ENCODE data around the gene THADA. TPM values are rescaled to one million over a fixed set of nuclear protein-coding genes. Genes with fewer than 3 reads are reported as not detected.

Gene THADA
- total and polyA plus RNA-seq, 2 donors (not counting 3 experiments of a cell fraction or from before 2014, with no cell fraction given) = 22.6 to 25.3 TPM

DNA sequence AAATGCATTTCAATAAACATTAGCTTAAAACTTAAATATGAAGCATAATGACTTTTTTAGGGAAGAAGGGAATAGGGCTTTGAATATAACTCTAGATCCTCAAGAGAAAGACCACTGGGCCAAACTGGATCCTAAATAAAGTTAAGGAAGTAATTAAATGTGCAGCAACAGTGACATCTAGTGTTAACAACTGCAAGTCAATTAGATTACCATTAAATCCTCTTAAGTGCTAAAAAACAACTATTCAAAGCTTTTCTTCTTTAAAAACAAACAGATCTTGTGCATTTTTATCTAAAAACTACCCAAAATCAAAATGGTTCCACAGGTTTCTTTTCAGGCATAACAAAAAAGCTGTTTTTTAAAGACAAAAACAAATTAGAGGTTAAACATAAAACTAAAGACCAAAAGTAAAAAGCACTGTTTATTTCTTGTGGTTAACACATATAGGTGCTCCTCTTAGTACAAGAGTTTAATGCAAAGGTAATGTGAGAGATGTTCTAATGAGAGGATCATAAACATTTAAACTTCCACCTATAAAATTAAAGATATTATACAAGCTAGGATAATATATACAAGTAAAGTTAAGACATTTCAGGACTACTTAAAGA lies 111.4 kb downstream of the THADA start:
- no peak overlapping the region for H3K4me3 ChIP-seq (replicated peaks in 1 of 3; ENCODE audit: insufficient read depth in 1 of 3, low read depth in 1 of 3, low read length in 3 of 3)
- no peaks in the 10 kb centered on the region for H3K9me3 ChIP-seq (replicated peaks; ENCODE audit: control insufficient read depth, insufficient read depth, low read length)
- ChIA-PET POLR2A (interaction anchor here (1.7 kb wide), 1 partner anchor 258 kb away, joined by 9 read pairs; the partner anchor contains the start of gene ZFP36L2), CTCF (interaction anchor here (0.6 to 4.1 kb wide), 57 partner anchors 8 to 661 kb away, joined by 3 to 92 read pairs (median 5); partner anchors contain the start of gene ZFP36L2)
- DNase-seq (ENCODE audit: low read depth, low spot score) = peak; percentile 84
- H2AFZ ChIP-seq (ENCODE audit: low read depth, low read length) = no peak overlapping the region
- no peaks in the 10 kb centered on the region for H3K79me2 ChIP-seq (ENCODE audit: control insufficient read depth, insufficient read depth, low read length)
- H3K27ac ChIP-seq (ENCODE audit: insufficient read depth, low read depth, low read length) = no peak overlapping the region
- H3K9ac ChIP-seq (replicated peaks; ENCODE audit: extremely low read depth, insufficient read depth, low read length) = peak overlapping the region; percentile 3
- peak; percentile 62 for FAIRE-seq
- H3K9me1 ChIP-seq (replicated peaks; ENCODE audit: control insufficient read depth, extremely low read depth, insufficient read depth, low read length) = no peaks in the 10 kb centered on the region
- H4K20me1 ChIP-seq (replicated peaks; ENCODE audit: control insufficient read depth, extremely low read depth, insufficient read depth, low read length) = no peaks in the 10 kb centered on the region
- dilution Hi-C loops (cut with MboI; ENCODE audit: extremely low pct_ligation_motif_present, low sequenced_read_pairs) (no loop called here), intact Hi-C loops (cut with micrococcal nuclease) (loop anchor here (1.0 to 10.0 kb wide), 10 partner anchors 28 to 657 kb away; no protein-coding TSS in a partner anchor)
- no peak for TF ChIP-seq POLR2AphosphoS5 (IDR thresholded peaks at IDR 0.05; ENCODE audit: insufficient read depth, low read depth, low read length)
- TF ChIP-seq CTCF (IDR thresholded peaks at IDR 0.05; ENCODE audit: extremely low read depth in 1 of 2, insufficient read depth in 1 of 2, low read depth in 1 of 2, low read length in 2 of 2) = peak; percentile 31 to 32
- H3K4me1 ChIP-seq (ENCODE audit: control insufficient read depth, extremely low read depth, insufficient read depth, low read length) = peaks cover 7% of the 10 kb centered on the region
- BruUV-seq (replicated peaks) = no TSS peak
- no peak overlapping the region for H3K4me2 ChIP-seq (ENCODE audit: insufficient read depth, low read length)
- H3K36me3 ChIP-seq (ENCODE audit: control insufficient read depth in 2 of 2, extremely low read depth in 1 of 2, insufficient read depth in 2 of 2, low read length in 2 of 2) = no peaks in the 10 kb centered on the region
- no peaks in the 10 kb centered on the region for H3K27me3 ChIP-seq (ENCODE audit: control insufficient read depth in 2 of 2, insufficient read depth in 2 of 2, low read length in 2 of 2)

DNA sequence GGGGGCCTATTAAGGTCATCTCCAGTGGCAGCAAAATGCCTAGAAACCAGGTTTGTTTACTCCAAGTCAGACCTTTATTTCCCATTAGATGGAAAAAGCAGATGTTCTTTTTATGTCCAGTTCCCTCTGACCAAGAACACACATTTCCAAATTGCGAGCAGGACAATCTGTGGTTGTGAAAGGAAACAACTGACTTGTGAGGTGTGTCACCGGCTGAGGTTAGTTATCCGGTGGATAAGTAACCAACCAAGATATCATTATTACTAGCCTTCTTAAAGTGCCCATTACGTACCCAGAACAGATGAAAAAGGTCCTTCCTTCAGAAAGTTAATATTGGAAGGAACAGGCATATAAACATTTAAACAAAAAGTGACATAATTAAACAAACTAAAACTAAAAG lies 112.9 kb downstream of the THADA start:
- Histone ChIP-seq H3K9me3 (replicated peaks; ENCODE audit: control insufficient read depth, insufficient read depth, low read length) (no peaks in the 10 kb centered on the region), H3K4me2 (ENCODE audit: insufficient read depth, low read length) (no peak overlapping the region), H3K27ac (ENCODE audit: insufficient read depth, low read depth, low read length) (no peak overlapping the region), H4K20me1 (replicated peaks; ENCODE audit: control insufficient read depth, extremely low read depth, insufficient read depth, low read length) (no peaks in the 10 kb centered on the region), H3K27me3 (ENCODE audit: control insufficient read depth in 2 of 2, insufficient read depth in 2 of 2, low read length in 2 of 2) (no peaks in the 10 kb centered on the region), H3K36me3 (ENCODE audit: control insufficient read depth in 2 of 2, extremely low read depth in 1 of 2, insufficient read depth in 2 of 2, low read length in 2 of 2) (no peaks in the 10 kb centered on the region), H3K9me1 (replicated peaks; ENCODE audit: control insufficient read depth, extremely low read depth, insufficient read depth, low read length) (no peaks in the 10 kb centered on the region), H3K79me2 (ENCODE audit: control insufficient read depth, insufficient read depth, low read length) (no peaks in the 10 kb centered on the region), H3K4me3 (replicated peaks in 1 of 3; ENCODE audit: insufficient read depth in 1 of 3, low read depth in 1 of 3, low read length in 3 of 3) (no peak overlapping the region), H2AFZ (ENCODE audit: low read depth, low read length) (no peak overlapping the region), H3K9ac (replicated peaks; ENCODE audit: extremely low read depth, insufficient read depth, low read length) (no peak overlapping the region), H3K4me1 (ENCODE audit: control insufficient read depth, extremely low read depth, insufficient read depth, low read length) (no peaks in the 10 kb centered on the region)
- ChIA-PET CTCF (interaction anchor here (1.4 to 4.1 kb wide), 11 partner anchors 10 to 654 kb away, joined by 3 to 92 read pairs (median 20); partner anchors contain the start of gene ZFP36L2), POLR2A (no interaction called here)
- intact Hi-C loops (cut with micrococcal nuclease) = loop anchor here (10.0 kb wide), 1 partner anchor 218 kb away; no protein-coding TSS in a partner anchor
- no peak for TF ChIP-seq GATA2 (IDR thresholded peaks at IDR 0.05; ENCODE audit: insufficient read depth, insufficient read length, low read depth, low read length)
- TF ChIP-seq EZH2 (IDR thresholded peaks at IDR 0.05; ENCODE audit: borderline replicate concordance, low read depth, low read length, severe bottlenecking) = no peak
- TF ChIP-seq FOS (IDR thresholded peaks at IDR 0.05; ENCODE audit: borderline replicate concordance, insufficient read depth, low read length) = no peak
- TF ChIP-seq POLR2A (IDR thresholded peaks at IDR 0.05; ENCODE audit: low read depth, low read length) = no peak
- BruUV-seq (replicated peaks) = no TSS peak
- no peak for DNase-seq (ENCODE audit: low read depth, low spot score)
- peak; percentile 37 for FAIRE-seq
- dilution Hi-C loops (cut with MboI; ENCODE audit: extremely low pct_ligation_motif_present, low sequenced_read_pairs) = no loop called here

Data from endothelial cell of umbilical vein (primary cell).